ENCODE data around the gene UBASH3B. TPM values are rescaled to one million over a fixed set of nuclear protein-coding genes. Genes with fewer than 3 reads are reported as not detected.

UBASH3B gene
- total and polyA plus RNA-seq, 9 donors = 0.31 to 5.9 (median 1.8) TPM

- H3K27me3 ChIP-seq = no peaks in the 10 kb centered on the region
- H3K27ac ChIP-seq = no peak overlapping the region
- no peaks in the 10 kb centered on the region for H3K36me3 ChIP-seq
- WGBS, 3 donors = 76 to 79% (median 77%) methylated on average over 2 of the region's 2 CpGs
- DNase-seq = no peak
- TF ChIP-seq CTCF (IDR thresholded peaks at IDR 0.05) (no peak), POLR2A (IDR thresholded peaks at IDR 0.05) (no peak), EP300 (IDR thresholded peaks at IDR 0.05) (no peak)
- intact Hi-C loops (cut with DNase I) = loop anchor here in 3 of 4 donors (10.0 kb wide), 1 partner anchor 123 kb away; the partner anchor contains the start of gene UBASH3B (in 3 of the 3)
- H3K4me1 ChIP-seq (ENCODE audit: insufficient read depth) = no peaks in the 10 kb centered on the region
- no peak overlapping the region for H3K4me3 ChIP-seq
- H3K9me3 ChIP-seq = no peaks in the 10 kb centered on the region
These were observed 122.6 kb downstream of the UBASH3B start for GRCh38 chr11:122778148-122778547.

GRCh38 chr11:122779047-122779629, 123.6 kb downstream of the UBASH3B start:
- WGBS, 3 donors = 92 to 93% (median 92%) methylated on average over 12 of the region's 12 CpGs
- no peaks in the 10 kb centered on the region for H3K36me3 ChIP-seq
- H3K4me3 ChIP-seq = no peak overlapping the region
- H3K4me1 ChIP-seq (ENCODE audit: insufficient read depth) = peaks cover 3% of the 10 kb centered on the region
- no peak overlapping the region for H3K27ac ChIP-seq
- no peaks in the 10 kb centered on the region for H3K9me3 ChIP-seq
- TF ChIP-seq POLR2A (IDR thresholded peaks at IDR 0.05) = no peak
- no peak for TF ChIP-seq EP300 (IDR thresholded peaks at IDR 0.05)
- no peak for TF ChIP-seq CTCF (IDR thresholded peaks at IDR 0.05)
- H3K27me3 ChIP-seq = no peaks in the 10 kb centered on the region
- intact Hi-C loops (cut with DNase I) = loop anchor here in 3 of 4 donors (10.0 kb wide), 1 partner anchor 124 kb away; the partner anchor contains the start of gene UBASH3B (in 3 of the 3)
- DNase-seq = no peak

- TF ChIP-seq POLR2A (IDR thresholded peaks at IDR 0.05) (no peak), EP300 (IDR thresholded peaks at IDR 0.05) (no peak), CTCF (IDR thresholded peaks at IDR 0.05) (no peak)
- H3K4me1 ChIP-seq (ENCODE audit: insufficient read depth) = peaks cover 9% of the 10 kb centered on the region
- no peaks in the 10 kb centered on the region for H3K9me3 ChIP-seq
- H3K27ac ChIP-seq = no peak overlapping the region
- H3K36me3 ChIP-seq = no peaks in the 10 kb centered on the region
- intact Hi-C loops (cut with DNase I) = loop anchor here in 2 of 4 donors (5.0 kb wide), 2 partner anchors 153 to 198 kb away; no protein-coding TSS in a partner anchor
- WGBS, 3 donors = 92 to 94% (median 94%) methylated on average over 10 of the region's 10 CpGs
- DNase-seq = no peak
- no peaks in the 10 kb centered on the region for H3K27me3 ChIP-seq
- no peak overlapping the region for H3K4me3 ChIP-seq
These were observed 124.9 kb downstream of the UBASH3B start for GRCh38 chr11:122780296-122780949.

GRCh38 chr11:122781378-122782195, 126.1 kb downstream of the UBASH3B start:
- Histone ChIP-seq H3K36me3 (no peaks in the 10 kb centered on the region), H3K4me3 (no peak overlapping the region), H3K4me1 (ENCODE audit: insufficient read depth) (peaks cover 9% of the 10 kb centered on the region), H3K27ac (no peak overlapping the region), H3K9me3 (no peaks in the 10 kb centered on the region), H3K27me3 (no peaks in the 10 kb centered on the region)
- 17 to 19% (median 18%) methylated on average over 12 of the region's 12 CpGs for WGBS, 3 donors
- intact Hi-C loops (cut with DNase I) = loop anchor here in 2 of 4 donors (5.0 kb wide), 2 partner anchors 154 to 199 kb away; no protein-coding TSS in a partner anchor
- DNase-seq = peak; percentile 78 to 90 (median 84)
- peak; percentile 43 to 84 (median 80) for TF ChIP-seq CTCF (IDR thresholded peaks at IDR 0.05)
- no peak for TF ChIP-seq EP300 (IDR thresholded peaks at IDR 0.05)
